ENCODE measurements around the gene FOXC1.

GRCh38 chr6:1601158-1602048, 8.3 kb upstream of the FOXC1 start:
- TF ChIP-seq CTCF (IDR thresholded peaks at IDR 0.05; ENCODE audit: low read depth, low read length) (no peak), MAX (IDR thresholded peaks at IDR 0.05; ENCODE audit: low read depth, low read length) (no peak), POLR2A (IDR thresholded peaks at IDR 0.05; ENCODE audit: extremely low read depth, insufficient read length) (no peak), MYC (IDR thresholded peaks at IDR 0.05; ENCODE audit: low read depth, low read length) (no peak)

All from NB4 (cell line).